HG03135 (cell line): Measurements from ENCODE around the gene RELN.

Source experiments
- ATAC-seq: cut with Tn5 transposase; IDR thresholded peaks from one replicate; pipeline ENCODE4 v1.9.1; 2021; ENCODE audit warnings: mild to moderate bottlenecking, moderate library complexity; ENCODE audit not compliant: unreplicated experiment

RELN gene

DNA sequence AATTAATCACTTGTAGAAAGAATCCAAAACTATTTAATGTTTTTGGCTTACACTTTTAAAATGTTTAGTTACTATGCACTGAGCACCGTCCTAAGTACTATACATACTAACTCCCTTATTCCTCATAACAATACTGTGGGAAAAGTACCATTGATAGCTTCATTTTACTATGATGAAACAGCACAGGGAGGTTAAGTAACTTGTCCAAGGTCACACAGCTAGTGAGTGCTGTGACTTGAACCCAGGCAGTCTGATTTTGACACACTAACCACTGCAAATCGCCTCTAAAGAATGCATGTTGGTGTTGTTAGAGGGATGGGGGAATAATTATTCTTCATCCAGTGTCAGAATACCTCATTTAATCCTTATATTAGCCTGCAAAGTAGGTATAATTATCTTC, 1.9 kb upstream of the RELN start:
- no peak for ATAC-seq

DNA sequence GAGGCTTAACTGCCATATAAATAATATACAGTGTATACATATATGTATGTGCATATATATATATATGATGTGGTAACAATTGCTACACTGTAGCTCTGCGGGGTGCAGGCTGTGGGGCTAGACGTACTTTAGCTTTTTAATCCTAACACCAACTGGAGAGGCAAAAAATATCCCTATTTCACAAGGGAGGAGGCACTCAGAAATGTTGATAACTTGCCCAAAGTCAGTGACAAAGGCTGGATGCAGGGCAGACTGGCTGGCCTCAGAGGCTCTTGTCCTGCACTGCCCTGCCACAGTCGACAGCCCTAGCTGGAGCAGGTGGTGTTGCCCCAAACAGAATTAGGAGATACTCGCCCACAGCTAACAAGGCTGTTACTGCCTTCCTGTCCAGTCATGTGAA, 1.5 kb upstream of the RELN start:
- ATAC-seq = no peak

DNA sequence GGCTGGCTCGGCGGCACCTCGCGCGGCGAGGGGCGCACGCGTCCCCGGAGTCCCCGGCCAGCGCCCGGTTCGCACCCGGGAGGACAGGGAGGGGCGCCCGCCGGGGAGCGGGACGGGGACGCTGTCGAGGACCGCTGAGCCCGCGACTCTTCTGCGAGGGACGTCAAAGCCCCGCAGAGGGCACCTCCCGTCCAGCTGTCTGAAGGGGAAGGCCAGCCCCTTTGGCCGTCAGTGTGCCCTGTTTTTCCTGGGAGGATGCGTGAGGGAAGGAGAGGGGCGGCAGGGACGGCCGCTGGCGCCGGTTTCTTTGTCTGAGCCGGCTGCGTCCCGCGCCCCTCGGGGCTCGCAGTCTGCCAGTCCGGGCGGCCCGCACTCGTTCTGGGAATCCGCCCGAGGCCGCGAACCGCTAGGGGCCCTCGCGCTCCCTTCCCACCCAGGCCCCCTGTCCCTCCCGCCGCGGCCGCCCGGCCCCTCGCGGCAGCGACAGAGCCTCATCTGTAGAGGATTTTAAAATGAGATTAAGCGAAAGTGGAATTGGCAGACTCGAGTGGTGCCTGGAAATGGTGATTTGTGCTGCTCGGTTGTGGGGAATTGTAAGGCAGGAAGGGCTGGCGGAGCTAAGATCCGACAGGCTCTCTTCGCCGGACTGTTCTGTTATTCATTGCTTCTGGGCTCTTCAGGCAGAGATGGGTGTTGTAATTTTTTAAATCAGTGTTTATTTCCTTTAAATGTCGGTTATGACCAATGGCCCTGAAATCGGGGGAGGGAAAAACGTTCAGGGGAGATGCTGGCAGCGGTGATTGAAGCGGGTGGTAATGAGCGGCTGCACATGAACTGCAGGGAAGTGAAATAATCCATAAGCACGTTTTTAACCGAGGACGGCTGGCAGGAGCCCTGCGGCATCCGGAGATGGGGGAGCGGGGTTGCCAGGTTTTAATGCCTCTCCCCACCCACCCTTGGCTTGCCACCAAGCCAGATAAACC, 618 bp upstream of the RELN start:
- ATAC-seq = no peak

DNA sequence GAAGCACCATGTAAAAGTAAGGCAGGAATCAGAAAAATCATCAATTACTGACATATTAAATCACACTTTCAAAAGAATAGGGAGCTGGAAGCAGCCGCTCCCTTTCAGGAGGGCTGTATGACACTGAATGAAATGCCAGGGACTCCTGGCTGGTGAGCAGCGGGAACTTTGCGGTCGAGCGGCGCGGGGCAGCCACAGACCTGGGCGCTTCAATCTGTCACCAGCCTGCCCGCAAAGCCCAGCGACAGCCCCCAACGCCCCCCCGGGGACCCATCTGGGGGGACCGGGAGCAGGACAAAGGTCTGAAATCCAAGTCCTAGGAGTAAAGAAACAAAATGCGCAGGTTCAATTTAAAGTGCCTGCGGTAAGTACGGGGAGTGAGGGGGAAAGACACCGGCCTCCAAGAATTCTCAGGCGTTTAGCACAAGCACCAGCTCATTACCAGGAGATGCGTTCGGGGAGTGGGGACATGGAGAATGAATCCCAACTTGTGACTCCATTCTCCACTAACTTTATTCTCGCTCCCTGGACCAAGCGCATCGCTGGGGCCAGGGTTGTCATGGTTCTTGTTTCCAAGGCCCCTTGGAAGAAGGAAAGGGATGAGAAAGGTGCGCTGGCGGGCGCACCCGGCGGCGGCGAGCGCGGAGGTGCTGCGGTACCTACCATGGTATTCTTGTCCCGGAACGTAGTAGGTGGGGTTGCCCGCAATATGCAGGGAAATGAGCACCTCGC, 824 bp downstream of the RELN start:
- no peak for ATAC-seq

DNA sequence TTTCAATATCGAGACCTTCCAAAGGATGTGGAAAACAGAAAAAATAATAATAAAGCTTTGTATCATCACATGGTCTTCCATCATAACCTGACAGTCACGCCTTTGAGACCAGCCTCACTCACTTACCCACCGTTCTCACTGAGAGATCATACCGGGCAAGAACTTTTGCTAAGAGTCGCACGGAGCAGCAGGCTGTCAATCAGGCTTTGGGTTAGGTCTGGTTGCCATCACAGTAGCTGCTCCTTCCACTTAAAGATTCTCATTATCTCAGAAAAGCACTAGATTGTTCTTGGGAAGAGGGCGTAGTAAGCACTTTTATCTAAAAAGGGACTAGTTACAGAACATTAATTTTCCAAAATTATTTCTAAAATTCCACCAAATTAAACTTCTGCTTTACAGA, 2.0 kb downstream of the RELN start:
- ATAC-seq = no peak

DNA sequence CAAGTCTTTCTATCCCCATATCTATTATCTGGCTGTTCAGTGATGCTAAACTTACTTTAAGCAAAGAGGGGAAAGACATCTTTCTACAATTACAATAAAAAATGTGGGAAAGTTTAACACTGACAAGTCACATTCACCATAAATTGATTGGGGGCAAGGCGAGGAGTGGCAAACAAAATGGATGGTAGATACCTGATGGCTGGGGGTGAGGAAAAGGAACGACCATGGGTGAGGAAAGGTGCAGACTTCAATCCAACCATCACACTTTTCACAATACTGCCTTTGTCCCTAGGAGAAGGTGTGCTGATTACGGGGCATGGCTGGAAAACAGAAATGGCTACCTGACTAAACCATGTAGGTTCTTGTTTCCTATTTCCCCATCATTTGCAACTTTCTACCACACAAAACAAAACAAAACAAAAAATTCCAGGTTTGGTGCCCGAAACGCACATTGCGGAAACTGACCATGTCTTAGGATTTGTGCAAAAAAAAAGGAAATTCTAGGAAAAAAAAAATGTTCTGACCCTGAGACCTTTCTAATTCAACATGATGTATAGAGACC, 3.8 kb downstream of the RELN start:
- ATAC-seq = no peak

DNA sequence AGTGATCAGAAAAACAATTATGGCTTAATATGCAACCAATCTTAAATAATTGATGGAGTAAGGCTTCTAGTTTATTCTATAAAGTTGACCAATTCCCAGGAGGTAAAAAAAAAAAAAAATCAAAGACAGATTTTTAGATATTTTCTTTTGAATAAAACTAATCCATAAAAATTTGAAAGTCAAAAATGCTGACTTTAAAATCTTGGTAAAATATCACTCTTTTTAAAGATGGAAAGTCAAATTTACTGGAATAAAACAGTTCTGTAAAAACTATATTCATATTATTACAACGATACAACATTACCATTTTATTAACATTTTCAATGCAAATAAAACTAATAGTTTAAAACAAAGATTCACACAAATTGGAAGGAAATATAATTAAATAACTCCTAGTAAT, 5.4 kb downstream of the RELN start:
- no peak for ATAC-seq

DNA sequence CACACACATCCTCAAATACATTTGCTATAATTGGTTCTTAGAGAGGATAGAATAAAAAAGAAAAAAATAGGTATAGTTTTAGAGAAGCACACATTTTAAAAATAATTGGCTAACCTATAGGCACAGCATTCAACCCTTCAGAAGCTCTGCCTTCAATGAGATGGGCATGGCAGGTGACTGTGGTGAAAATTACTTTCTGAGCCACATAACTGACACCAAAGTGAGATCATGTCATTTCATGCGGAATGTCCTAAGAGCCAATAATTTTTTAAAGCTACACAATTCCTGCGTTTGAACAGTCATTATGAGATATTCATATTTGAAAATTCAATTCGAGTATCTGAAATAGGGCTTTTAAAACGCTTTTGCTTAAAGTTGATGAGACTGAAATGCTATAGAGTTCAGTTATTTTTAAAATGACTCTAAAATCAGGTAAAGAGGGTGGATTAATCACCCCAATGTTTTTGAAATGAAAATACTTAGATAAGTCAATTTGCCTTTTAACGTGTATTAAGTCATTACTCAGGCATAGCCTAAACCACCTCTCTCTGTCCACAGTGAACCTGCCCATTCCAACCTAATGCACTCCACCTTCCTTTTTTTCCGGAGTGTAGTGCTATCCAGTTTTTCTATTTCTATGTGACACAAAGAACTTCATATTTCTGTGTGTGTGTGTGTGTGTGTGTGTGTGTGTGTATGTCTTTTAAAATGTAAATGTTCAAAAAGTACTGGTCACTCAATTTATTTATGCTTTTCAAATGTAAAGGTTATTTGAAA, 6.1 kb downstream of the RELN start:
- ATAC-seq = no peak

DNA sequence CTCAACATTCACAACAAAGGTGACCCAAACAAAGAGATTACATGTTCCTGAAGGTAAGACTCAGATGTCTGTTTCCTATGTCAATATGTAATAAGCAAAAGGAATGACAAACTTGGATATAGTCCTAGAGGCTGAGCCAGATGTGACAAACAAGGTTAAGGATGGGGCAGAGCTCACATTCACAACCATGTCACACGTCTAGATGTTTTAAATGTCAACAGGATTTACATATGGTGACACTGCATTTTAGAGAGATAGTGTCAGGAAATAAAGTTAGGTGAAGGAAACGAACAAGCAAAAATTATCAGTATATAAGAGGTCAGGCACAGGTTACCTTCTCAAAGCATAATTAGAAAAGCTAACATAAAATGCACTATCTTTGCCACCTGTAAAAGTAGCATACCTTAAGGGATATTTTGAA, 8.4 kb downstream of the RELN start:
- ATAC-seq = no peak

DNA sequence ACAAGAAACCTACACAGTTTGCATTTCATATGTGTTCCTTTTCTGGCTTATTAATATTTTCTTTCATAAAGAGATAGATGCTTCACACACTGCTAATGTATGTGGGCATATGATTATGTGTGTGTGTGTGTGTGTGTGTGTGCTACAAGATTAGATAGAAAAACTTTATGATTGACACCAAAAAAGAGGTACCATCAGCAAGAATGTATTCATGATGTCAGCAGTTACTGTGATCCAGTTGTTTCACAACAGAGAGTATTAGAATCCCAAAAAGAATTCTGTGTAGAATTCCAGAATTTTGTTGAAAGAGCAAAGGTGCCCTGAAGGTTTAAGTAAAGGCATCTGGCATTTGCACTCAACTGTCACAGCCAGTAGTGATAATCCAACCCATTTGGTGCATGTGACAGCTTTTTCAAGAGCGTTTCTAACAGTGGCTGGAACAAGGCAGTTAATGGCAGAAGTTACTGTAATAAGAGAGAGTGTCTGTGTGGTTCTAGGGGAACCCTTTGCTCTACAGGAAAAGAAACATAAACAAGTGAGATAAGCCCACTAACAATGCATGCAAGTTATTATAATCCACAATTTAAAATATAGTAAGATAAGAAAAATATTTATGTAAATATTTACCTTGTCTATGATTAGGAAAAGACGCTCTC, 16.6 kb downstream of the RELN start:
- no peak for ATAC-seq

DNA sequence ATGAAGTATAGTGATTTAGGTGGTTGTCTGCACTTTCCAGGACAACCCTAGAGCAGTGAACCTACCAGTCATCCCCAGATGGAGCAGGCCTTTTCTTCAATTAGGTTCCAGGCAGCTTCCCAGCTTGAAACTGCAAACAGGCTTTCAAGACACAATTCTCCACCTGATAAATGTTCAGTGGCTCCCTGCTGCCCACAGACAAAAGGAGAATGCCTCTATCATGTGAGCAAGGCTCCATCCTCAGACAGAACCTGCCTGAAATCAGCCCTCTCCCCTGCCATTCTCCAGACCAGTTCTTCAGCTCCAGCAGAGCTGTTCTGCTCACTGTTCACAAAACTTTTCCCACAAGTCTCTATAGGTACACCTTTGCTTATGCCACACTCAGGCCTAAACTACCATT, 22.1 kb downstream of the RELN start:
- no peak for ATAC-seq

DNA sequence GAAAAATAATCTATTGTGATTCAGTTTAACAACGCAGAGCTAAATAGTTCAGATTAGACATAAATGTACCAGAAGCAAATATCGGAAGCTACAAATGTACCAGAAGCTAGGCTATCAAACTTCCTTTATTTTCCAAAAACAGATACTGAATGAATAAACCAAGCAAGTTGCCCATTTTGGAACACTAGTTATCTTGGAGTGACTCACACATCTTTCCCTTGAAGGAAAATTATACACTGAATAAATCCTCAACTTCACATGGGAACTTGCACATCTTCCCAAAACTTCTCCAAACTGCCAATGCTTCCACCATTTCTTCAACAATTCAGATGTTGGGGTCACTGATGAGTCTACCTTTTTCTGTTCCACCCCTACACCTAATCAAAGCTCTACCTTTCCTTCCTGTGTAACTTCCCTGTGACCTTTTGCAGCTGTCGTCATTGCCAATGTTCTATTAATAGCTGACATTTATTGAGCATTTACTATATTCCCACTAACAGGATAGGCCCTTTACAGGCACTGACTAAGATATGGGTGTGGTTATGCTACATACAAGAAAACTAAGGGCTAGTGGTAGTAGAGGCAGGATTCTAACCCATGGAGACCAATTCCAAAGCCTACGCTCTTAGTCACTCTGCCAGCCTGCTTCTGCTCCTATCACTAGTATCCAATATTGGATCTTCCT, 22.7 kb downstream of the RELN start:
- no peak for ATAC-seq

DNA sequence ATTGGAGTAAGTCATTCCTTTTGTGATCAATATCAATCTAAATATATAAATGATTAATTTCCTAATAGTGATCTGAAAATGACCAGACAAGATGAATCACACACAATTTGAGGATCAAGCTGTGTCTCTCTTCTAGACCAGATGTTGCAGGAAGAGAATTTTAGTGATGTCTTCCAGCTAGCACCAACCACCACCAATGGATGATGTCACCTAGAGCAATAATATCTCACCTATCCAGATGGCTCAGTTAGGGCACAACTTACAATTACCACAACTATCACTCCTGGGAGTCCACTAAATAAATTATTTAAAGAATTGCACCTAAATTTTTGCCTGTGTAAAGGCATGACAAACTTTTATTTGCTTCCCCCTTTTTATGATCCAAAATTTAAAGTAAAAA, 25.2 kb downstream of the RELN start:
- no peak for ATAC-seq

DNA sequence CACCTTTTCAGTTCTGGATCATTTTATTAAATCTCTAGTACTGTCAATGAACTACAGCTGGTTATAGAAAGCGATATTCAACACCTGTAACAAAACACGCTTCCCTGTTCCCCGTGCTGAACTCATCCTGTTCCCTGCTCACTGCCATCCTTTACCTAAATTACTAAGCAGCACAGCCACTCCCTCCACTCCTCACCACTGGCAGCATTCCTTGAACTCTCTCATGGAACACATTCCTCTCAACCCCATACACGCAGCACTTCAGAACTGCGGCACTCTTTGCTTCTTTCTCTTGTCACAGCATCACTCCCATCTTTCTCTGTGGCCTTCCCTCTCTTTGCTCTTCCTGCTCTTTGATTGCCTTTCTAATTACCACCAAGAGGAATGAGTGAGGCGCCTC, 27.4 kb downstream of the RELN start:
- ATAC-seq = no peak

DNA sequence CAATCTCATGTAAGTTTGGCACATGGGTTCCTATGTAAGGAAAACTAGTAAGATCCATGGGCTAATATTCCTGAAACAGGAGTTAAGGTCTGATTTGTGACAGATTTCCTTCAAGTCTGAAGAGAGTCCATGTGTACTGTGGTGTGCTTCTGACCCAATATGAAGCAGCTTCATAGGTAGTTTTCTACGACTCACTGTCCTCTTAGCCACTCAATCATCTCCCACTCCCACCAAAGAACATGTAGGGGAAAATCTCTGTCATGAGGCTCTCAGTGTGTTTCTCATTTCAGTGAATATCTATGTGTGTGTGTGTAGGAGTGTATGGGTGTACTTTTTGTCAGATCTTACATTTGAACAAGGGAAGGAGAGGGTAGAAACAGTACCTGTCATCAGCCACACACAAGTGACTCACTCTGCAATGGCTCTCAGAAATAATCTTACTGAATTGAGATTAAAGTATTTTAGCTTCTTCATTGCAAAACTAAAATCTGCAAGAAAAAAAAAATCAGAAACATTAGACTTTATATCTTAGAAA, 31.1 kb downstream of the RELN start:
- no peak for ATAC-seq

DNA sequence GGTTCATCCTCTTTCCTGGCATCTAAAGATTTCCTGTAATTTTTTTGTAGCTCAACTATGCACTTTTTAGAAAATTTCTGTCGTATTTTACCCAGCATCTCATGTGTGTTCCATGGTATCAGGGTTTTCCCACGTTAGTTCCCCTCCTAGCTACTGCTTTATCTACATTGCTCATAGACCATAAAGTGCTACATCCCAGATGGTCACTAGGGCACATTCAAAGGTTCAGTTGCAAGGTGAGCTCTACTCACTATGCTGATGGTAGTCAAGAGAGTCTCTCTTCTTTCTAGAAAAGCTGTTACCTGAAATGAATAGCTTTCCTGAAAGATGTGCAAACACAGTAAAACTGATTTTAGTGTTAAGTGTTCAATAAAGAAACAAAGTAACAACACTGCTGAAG, 33.5 kb downstream of the RELN start:
- ATAC-seq = no peak

DNA sequence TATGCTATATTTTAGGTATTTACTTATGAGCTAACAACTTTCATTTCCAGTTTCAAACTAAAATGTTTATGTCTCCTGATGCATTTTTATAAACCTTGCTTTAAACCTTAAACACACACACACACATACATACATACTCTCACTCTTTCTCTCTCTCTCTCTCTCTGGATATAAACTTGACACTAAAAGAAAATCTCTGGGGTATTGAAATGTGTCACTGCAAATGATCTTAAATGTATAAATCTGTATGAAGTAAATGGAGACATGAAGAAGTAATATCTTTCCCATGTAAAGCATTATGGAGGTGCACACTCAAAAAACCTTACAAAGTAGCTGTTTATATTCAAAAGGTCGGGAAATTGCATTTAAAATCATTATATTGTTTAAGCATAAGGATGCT, 37.0 kb downstream of the RELN start:
- no peak for ATAC-seq

DNA sequence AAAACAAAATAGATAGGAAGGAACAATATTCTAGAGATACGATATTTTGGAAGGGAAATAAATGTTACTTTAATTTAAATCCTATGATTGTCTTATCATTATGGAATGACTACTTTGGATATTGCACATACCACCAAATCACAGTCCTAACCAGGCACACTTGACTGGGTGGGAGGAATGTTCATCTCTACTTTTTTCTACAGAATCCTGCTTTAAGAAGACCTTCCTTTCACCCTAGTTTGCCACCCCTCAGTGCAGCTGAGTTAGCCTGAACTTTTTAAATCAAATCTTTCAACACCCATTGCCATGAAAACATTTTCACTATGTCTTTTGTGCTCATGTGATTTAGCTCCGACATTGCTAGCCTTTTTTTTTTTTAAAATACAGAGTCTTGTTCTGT, 38.1 kb downstream of the RELN start:
- ATAC-seq = no peak

DNA sequence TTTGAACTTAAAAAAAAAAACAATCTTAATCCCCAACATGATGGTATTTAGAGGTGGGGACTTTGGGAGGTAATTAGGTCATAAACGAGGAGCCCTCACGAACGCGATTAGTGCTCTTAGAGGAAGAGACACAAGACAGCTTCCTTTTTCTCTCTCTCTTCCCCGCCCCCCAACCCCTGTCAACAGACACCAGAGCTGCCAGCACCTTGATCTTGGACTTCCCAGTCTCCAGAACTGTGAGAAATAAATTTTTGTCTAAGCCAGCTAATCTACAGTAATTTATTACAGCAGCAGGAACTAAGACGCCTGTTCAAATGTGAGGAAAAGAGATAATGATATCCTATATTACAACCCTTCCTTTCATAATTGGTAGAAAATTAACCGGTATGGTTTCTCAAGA, 40.1 kb downstream of the RELN start:
- no peak for ATAC-seq
